Pulmonary artery endothelial cell (primary cell): ENCODE data around the gene NBEAL1. TPM values are rescaled to one million over a fixed set of nuclear protein-coding genes. Genes with fewer than 3 reads are reported as not detected.
"Not testable (repeated sequence)": the region's sequence is repeated elsewhere in the genome, so short reads cannot be mapped to it uniquely, and the experiment has no call there.

Experiments
- DNase-seq: peaks from one replicate; pipeline ENCODE4 v3.0.0-alpha.2; 2011; ENCODE audit warnings: low read depth, low spot score
- total RNA-seq: library from RNA; depleted of rRNA; stranded (reverse); fragments of >200 nt; gene quantifications from 2 replicates; pipeline ENCODE4 v1.2.3, GENCODE V29; 2014

Gene NBEAL1
- total RNA-seq, 1 donor from 2014 or later, result 13.8 TPM

GRCh38 chr2:203225423-203226039, 210.9 kb downstream of the NBEAL1 start:
- DNase-seq, result no peak

GRCh38 chr2:203229674-203230073, 215.0 kb downstream of the NBEAL1 start:
- DNase-seq, result not testable (repeated sequence)

DNA sequence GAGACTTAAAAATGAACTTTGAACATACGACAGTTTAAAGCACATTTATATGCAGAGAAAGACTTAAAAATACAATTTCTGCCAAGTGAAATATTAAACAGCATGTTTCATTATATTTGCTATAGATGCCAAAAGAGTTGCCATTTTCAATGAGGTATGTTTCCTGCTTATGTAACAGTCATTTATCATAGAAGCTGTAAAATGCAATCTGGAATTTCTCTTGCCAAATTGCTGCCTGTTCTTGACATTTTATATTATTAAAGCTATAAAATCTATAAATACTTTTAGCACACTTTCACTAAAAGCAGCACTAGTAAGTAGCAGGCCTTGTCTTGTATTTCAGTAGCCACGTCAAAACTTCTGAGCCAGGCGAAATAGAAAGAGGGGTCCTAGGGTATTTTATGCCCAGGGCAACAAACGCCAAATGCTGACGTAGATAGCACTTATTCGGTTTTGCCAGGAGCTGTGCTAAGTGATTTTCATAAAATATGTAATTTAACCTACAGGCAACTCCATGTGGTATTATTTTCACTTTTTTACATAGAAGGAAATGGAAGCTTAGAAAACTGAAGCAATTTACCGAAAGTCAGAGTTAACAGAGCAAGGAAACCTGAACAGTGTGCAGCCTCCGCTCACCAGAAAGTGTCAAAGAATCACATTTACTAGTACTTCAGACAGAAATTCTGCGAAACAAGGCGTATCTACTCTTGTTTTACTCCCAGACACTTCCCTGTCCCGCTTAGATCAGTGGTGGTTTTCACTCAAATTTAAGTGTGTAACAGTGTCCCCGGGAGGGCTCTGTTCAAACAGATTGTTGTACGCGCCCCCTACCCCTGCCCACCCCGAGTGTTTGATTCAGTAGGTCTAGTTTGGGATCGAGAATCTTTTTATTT, 222.9 kb downstream of the NBEAL1 start:
- DNase-seq, result no peak

DNA sequence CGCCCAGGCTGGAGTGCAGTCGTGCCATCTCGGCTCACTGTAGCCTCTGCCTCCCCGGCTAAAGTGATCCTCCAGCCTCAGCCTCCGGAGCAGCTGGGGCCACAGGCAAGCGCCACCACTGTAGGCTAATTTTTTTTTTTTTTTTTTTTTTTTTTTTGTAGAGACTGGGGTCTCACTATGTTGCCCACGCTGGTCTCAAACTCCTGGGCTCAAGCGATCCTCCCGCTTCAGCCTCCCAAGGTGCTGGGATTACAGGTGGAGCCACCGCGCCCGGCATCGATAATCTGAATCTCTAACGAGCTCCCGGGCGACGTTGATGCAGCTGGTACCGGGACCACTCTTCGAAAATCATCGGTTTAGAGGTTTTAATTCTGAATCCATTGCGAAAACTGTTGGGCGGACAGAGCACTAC, 223.6 kb downstream of the NBEAL1 start:
- DNase-seq, result no peak

DNA sequence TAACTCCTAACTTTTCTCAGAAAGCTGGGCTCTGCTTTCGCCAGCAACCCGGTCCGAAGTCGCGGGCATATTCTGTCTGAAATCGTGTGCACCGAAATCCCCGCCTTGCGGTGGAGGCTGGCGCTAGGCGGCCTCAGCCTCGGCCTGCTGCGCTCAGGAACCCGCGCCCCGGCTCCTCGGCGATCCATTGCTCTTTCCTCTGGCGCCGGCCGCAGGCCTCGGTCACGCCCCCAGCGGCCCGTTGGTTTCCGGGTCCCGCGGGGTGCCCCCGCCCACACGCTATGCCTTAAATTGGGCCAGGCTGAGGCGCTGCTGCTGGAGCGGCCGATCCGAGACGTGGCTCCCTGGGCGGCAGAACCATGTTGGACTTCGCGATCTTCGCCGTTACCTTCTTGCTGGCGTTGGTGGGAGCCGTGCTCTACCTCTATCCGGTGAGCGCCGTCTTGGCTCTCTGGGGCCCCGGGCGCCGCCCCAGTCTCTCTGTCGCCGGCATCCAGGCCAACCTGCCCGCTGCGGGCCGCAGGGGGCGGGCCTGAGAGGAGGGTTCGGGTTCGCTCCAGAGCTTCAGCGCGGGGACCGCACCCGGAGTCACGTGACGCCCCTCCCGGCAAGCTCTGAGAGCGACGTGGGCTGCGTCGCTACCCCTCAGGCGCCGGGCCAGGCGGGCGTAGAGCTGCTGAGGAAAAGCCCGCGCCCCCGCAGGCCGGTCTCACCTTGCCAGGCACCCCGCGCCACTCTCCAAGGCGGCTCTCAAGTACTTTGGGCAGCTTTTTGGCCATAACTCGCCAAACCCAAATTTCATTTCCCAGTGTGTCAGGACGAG, 224.2 kb downstream of the NBEAL1 start, which contains the start of gene CYP20A1:
CYP20A1 (plus strand) TSS at position 315 of the 823 bp plus-strand sequence; CDS start at position 360, 45 bp downstream.
- peak; percentile 87 for DNase-seq

- no peak for DNase-seq
These were observed 225.8 kb downstream of the NBEAL1 start for GRCh38 chr2:203240491-203240890.

GRCh38 chr2:203242518-203242917, 227.8 kb downstream of the NBEAL1 start:
- DNase-seq, result no peak

DNA sequence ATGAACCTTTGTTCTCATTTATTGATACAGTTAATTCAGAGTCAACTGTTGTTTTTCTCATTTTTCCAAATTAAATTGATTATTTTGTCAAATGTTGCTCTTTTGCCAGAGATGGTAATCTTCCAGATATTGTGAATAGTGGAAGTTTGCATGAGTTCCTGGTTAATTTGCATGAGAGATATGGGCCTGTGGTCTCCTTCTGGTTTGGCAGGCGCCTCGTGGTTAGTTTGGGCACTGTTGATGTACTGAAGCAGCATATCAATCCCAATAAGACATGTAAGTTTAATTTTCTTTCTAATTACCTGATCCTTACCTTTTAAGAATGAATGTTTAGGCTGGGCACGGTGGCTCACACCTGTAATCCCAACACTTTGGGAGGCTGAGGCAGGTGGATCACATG, 232.0 kb downstream of the NBEAL1 start:
- DNase-seq, result no peak

DNA sequence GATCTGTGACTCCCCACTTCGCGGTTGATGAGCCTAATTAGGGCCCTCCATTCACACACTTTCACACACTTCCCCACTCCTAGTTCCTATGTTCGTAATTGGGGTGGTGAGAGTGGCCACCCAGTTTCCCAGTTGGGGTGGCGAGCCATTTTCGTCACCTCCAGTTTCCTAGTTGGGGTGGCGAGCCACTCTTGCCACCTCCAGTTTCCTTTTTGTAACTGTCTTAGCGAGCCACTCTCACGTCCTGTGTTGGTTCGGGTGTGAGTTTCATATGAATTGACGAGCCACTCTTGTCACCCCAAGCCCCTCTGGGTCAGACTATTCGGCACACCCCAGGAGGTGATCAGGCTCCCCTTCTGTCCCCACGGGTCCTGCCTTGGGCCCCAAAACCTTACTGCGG, 238.1 kb downstream of the NBEAL1 start:
- DNase-seq, result no peak

- not testable (repeated sequence) for DNase-seq
These were observed 238.9 kb downstream of the NBEAL1 start for GRCh38 chr2:203253422-203254095.

GRCh38 chr2:203261326-203262159, 246.9 kb downstream of the NBEAL1 start:
- no peak for DNase-seq

Other genes starting within 250 kb of the NBEAL1 start
- gene ICA1L, start 143.1 kb upstream of the NBEAL1 start, total RNA-seq, result 1.8 and 2.1 TPM in 2 replicates
- 29.5 and 49.3 TPM in 2 replicates for gene WDR12, start 103.2 kb upstream of the NBEAL1 start, total RNA-seq
- gene CARF, start 102.6 kb upstream of the NBEAL1 start, total RNA-seq, result 1.8 and 2.4 TPM in 2 replicates
- gene CYP20A1, start 224.1 kb downstream of the NBEAL1 start, total RNA-seq, result 24.8 and 48.0 TPM in 2 replicates